H1 (cell line): ENCODE data around the gene ARFRP1.

Source experiments
- CREB1 ChIP-seq: IDR thresholded peaks from 2 replicates; pipeline ENCODE4 v1.6.1; 2012; ENCODE audit warnings: inconsistent platforms
- EZH2 ChIP-seq: fragments of 200-600 bp; sonication (generic); IDR thresholded peaks from 2 replicates; pipeline ENCODE4 v1.7.1; 2012; ENCODE audit warnings: low read depth, mild to moderate bottlenecking, moderate library complexity, low read length, inconsistent platforms; ENCODE audit not compliant: severe bottlenecking
- SP1 ChIP-seq: IDR thresholded peaks from 2 replicates; pipeline ENCODE4 v1.6.1; 2011; ENCODE audit warnings: low read depth, low read length

DNA sequence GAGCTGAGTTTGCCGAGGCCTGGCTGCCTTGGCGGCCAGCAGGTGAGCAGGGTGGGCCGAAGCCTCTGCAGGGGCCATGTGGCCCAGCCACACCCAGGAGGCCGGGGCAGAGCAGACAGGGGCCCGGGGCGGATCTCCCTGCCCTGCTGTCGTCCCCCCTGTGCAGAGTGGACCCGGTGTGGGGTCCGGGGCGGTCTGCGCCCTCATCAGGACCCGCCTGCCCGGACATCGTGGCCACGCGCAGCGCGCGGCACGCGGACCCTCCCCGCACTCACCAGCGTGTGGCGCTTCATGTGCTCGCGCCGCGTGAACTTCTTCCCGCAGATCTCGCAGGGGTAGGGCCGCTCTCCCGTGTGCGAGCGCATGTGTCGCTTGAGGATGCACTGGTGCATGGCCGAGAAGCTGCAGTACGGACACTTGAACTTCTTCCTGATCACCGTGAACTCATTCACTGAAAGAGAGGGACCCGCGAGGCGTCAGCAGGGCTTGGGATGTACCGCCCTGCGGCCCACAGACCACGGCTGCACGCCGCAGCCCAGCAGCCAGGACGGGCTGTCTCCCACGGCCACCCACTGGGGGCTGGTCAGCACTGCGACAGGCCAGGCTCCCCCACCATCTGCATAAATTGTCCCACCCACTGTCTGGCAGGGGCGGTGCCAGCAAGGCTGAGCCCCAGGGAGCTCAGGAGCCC, 44.8 kb upstream of the ARFRP1 start:
- TF ChIP-seq SP1 (no peak), EZH2 (no peak), CREB1 (no peak)
